BLaER1 treated with 17β-estradiol and CSF1 and Interleukin-3, amounts not matched to agents 10 nM and 100 nM (cell line): Measurements from ENCODE around the gene LDLRAD2.
A peak's percentile ranks its signal among the peaks of the same experiment; 100 is the strongest.
"Not testable (repeated sequence)": the region's sequence is repeated elsewhere in the genome, so short reads cannot be mapped to it uniquely, and the experiment has no call there.

Source experiments
- H3K27ac ChIP-seq, 11 experiments: shearing (Covaris generic); formaldehyde crosslinking; 2 replicates each; pipeline ENCODE4 v1.8.1; 2022
- H3K27me3 ChIP-seq, 11 experiments: shearing (Covaris generic); formaldehyde crosslinking; 2 replicates each; pipeline ENCODE4 v1.8.1; 2022
- H3K36me3 ChIP-seq, 11 experiments: shearing (Covaris generic); formaldehyde crosslinking; 2 replicates each; pipeline ENCODE4 v1.8.1; 2022
- H3K4me1 ChIP-seq, 10 experiments: shearing (Covaris generic); formaldehyde crosslinking; 2 replicates each; pipeline ENCODE4 v1.8.1; 2022
- H3K4me2 ChIP-seq, 11 experiments: shearing (Covaris generic); formaldehyde crosslinking; 2 replicates each; pipeline ENCODE4 v1.8.1; 2022
- H3K4me3 ChIP-seq, 10 experiments: shearing (Covaris generic); formaldehyde crosslinking; 2 replicates each; pipeline ENCODE4 v1.8.1; 2022
- H3K9ac ChIP-seq, 11 experiments: shearing (Covaris generic); formaldehyde crosslinking; 2 replicates each; pipeline ENCODE4 v1.8.1; 2022
- H3K9me3 ChIP-seq, 11 experiments: shearing (Covaris generic); formaldehyde crosslinking; replicated peaks in 1 of 11; 2 replicates each; pipeline ENCODE4 v1.8.1; 2022
- H4K20me1 ChIP-seq, 11 experiments: shearing (Covaris generic); formaldehyde crosslinking; 2 replicates each; pipeline ENCODE4 v1.8.1; 2022
- Cebpa-rat ChIP-seq, 11 experiments: shearing (Covaris generic); IDR thresholded peaks; 2 replicates each; pipeline ENCODE4 v1.8.1; 2022

Gene LDLRAD2

GRCh38 chr1:21811875-21812305, at the start of gene LDLRAD2:
LDLRAD2 (plus strand) TSS chr1:21812265; CDS start chr1:21812452, 187 bp downstream.
- Histone ChIP-seq H3K36me3 (no peaks in the 10 kb centered on the region), H3K27ac (peak within 1 kb of the TSS in 9 of 11 experiments; percentile 2 to 55 (median 33); a peak in 10 of 22 replicates), H3K27me3 (no peaks in the 10 kb centered on the region), H3K4me3 (no peak within 1 kb of the TSS), H3K4me2 (peak within 1 kb of the TSS; percentile 46 to 94 (median 66)), H3K4me1 (peaks cover 38 to 60% (median 53%) of the 10 kb centered on the region in 10 experiments), H3K9me3 (no peaks in the 10 kb centered on the region), H4K20me1 (no peaks in the 10 kb centered on the region), H3K9ac (peak within 1 kb of the TSS in 3 of 11 experiments; percentile 7 to 21 (median 10); a peak in 3 of 22 replicates)
- TF ChIP-seq Cebpa-rat (IDR thresholded peaks at IDR 0.05): no peak

- Histone ChIP-seq H3K4me3 (peak overlapping the region in 1 of 10 experiments; percentile 11; a peak in 1 of 20 replicates), H3K9ac (peak overlapping the region in 10 of 11 experiments; percentile 1 to 71 (median 64); a peak in 15 of 22 replicates), H3K9me3 (peaks cover 0 to 8% (median 0%) of the 10 kb centered on the region in 11 experiments; a peak in 2 of 22 replicates), H4K20me1 (peaks cover 0 to 96% (median 6%) of the 10 kb centered on the region in 11 experiments; a peak in 11 of 22 replicates), H3K4me2 (peak overlapping the region; percentile 72 to 94 (median 85)), H3K27me3 (no peaks in the 10 kb centered on the region), H3K4me1 (peaks cover 76 to 100% (median 98%) of the 10 kb centered on the region in 10 experiments), H3K36me3 (peaks cover 0 to 24% (median 0%) of the 10 kb centered on the region in 11 experiments; a peak in 5 of 22 replicates), H3K27ac (peak overlapping the region in 10 of 11 experiments; percentile 57 to 91 (median 82); a peak in 20 of 22 replicates)
- no peak for TF ChIP-seq Cebpa-rat (IDR thresholded peaks at IDR 0.05)
Observed at GRCh38 chr1:21763236-21763635, 48.8 kb upstream of the LDLRAD2 start.

GRCh38 chr1:21763694-21764419, 48.2 kb upstream of the LDLRAD2 start:
- H3K9ac ChIP-seq: peak overlapping the region; percentile 1 to 71 (median 62); a peak in 18 of 22 replicates
- peaks cover 0 to 21% (median 0%) of the 10 kb centered on the region in 11 experiments; a peak in 6 of 22 replicates for H3K36me3 ChIP-seq
- H3K4me3 ChIP-seq: peak overlapping the region in 6 of 10 experiments; percentile 7 to 53 (median 33); a peak in 8 of 20 replicates
- H3K9me3 ChIP-seq: peaks cover 0 to 8% (median 0%) of the 10 kb centered on the region in 11 experiments; a peak in 2 of 22 replicates
- peaks cover 0 to 96% (median 0%) of the 10 kb centered on the region in 11 experiments; a peak in 10 of 22 replicates for H4K20me1 ChIP-seq
- peak overlapping the region in 10 of 11 experiments; percentile 57 to 91 (median 82); a peak in 20 of 22 replicates for H3K27ac ChIP-seq
- peak overlapping the region; percentile 72 to 94 (median 85) for H3K4me2 ChIP-seq
- H3K27me3 ChIP-seq: no peaks in the 10 kb centered on the region
- peaks cover 76 to 100% (median 98%) of the 10 kb centered on the region in 10 experiments for H3K4me1 ChIP-seq
- no peak for TF ChIP-seq Cebpa-rat (IDR thresholded peaks at IDR 0.05)

- peak overlapping the region in 10 of 11 experiments; percentile 11 to 71 (median 62); a peak in 17 of 22 replicates for H3K9ac ChIP-seq
- peaks cover 0 to 95% (median 0%) of the 10 kb centered on the region in 11 experiments; a peak in 10 of 22 replicates for H4K20me1 ChIP-seq
- H3K4me1 ChIP-seq: peaks cover 70 to 100% (median 99%) of the 10 kb centered on the region in 10 experiments
- peaks cover 0 to 30% (median 7%) of the 10 kb centered on the region in 11 experiments; a peak in 13 of 22 replicates for H3K36me3 ChIP-seq
- peak overlapping the region in 1 of 10 experiments; percentile 35; a peak in 1 of 20 replicates for H3K4me3 ChIP-seq
- TF ChIP-seq Cebpa-rat (IDR thresholded peaks at IDR 0.05): no peak
- peak overlapping the region; percentile 7 to 91 (median 82); a peak in 21 of 22 replicates for H3K27ac ChIP-seq
- H3K4me2 ChIP-seq: peak overlapping the region; percentile 72 to 94 (median 85)
- H3K9me3 ChIP-seq: peaks cover 0 to 8% (median 0%) of the 10 kb centered on the region in 11 experiments; a peak in 2 of 22 replicates
- H3K27me3 ChIP-seq: no peaks in the 10 kb centered on the region
Observed at GRCh38 chr1:21764615-21765423, 47.2 kb upstream of the LDLRAD2 start.

- peaks cover 0 to 7% (median 0%) of the 10 kb centered on the region in 11 experiments; a peak in 2 of 22 replicates for H3K9me3 ChIP-seq
- peaks cover 58 to 100% (median 98%) of the 10 kb centered on the region in 10 experiments for H3K4me1 ChIP-seq
- H3K36me3 ChIP-seq: peaks cover 0 to 35% (median 18%) of the 10 kb centered on the region in 11 experiments; a peak in 14 of 22 replicates
- no peak overlapping the region; a peak in 1 of 20 replicates for H3K4me3 ChIP-seq
- H4K20me1 ChIP-seq: peaks cover 0 to 94% (median 0%) of the 10 kb centered on the region in 11 experiments; a peak in 10 of 22 replicates
- peak overlapping the region; percentile 62 to 94 (median 85); a peak in 20 of 22 replicates for H3K4me2 ChIP-seq
- H3K27ac ChIP-seq: peak overlapping the region in 10 of 11 experiments; percentile 57 to 91 (median 82); a peak in 19 of 22 replicates
- H3K27me3 ChIP-seq: no peaks in the 10 kb centered on the region
- peak overlapping the region in 3 of 11 experiments; percentile 62 to 71 (median 66); a peak in 6 of 22 replicates for H3K9ac ChIP-seq
- no peak for TF ChIP-seq Cebpa-rat (IDR thresholded peaks at IDR 0.05)
Observed at GRCh38 chr1:21766210-21766609, 45.9 kb upstream of the LDLRAD2 start.

GRCh38 chr1:21767106-21767505, 45.0 kb upstream of the LDLRAD2 start:
- peak in 4 of 11 experiments; percentile 20 to 54 (median 36); a peak in 2 of 22 replicates for TF ChIP-seq Cebpa-rat (IDR thresholded peaks at IDR 0.05)
- not testable (repeated sequence) for H3K4me3 ChIP-seq, H3K27me3 ChIP-seq, H3K9me3 ChIP-seq
- Histone ChIP-seq H3K36me3 (peaks cover 0 to 36% (median 18%) of the 10 kb centered on the region in 11 experiments; a peak in 14 of 22 replicates), H3K27ac (peak overlapping the region in 10 of 11 experiments; percentile 57 to 91 (median 82); a peak in 19 of 22 replicates), H3K4me1 (peaks cover 49 to 99% (median 97%) of the 10 kb centered on the region in 10 experiments), H4K20me1 (peaks cover 0 to 91% (median 5%) of the 10 kb centered on the region in 11 experiments; a peak in 10 of 22 replicates), H3K4me2 (peak overlapping the region in 10 of 11 experiments; percentile 4 to 94 (median 84); a peak in 16 of 22 replicates), H3K9ac (peak overlapping the region in 6 of 11 experiments; percentile 28 to 71 (median 56); a peak in 9 of 22 replicates)

- H3K27me3 ChIP-seq: no peaks in the 10 kb centered on the region
- no peak overlapping the region for H3K4me3 ChIP-seq
- H3K27ac ChIP-seq: peak overlapping the region in 9 of 11 experiments; percentile 27 to 91 (median 82); a peak in 15 of 22 replicates
- H3K4me2 ChIP-seq: peak overlapping the region in 6 of 11 experiments; percentile 73 to 94 (median 88); a peak in 12 of 22 replicates
- peaks cover 0 to 56% (median 22%) of the 10 kb centered on the region in 11 experiments; a peak in 17 of 22 replicates for H3K36me3 ChIP-seq
- no peak for TF ChIP-seq Cebpa-rat (IDR thresholded peaks at IDR 0.05)
- H3K9ac ChIP-seq: peak overlapping the region in 2 of 11 experiments; percentile 17 to 72; a peak in 4 of 22 replicates
- H3K4me1 ChIP-seq: peaks cover 39 to 99% (median 96%) of the 10 kb centered on the region in 10 experiments
- H4K20me1 ChIP-seq: peaks cover 0 to 95% (median 16%) of the 10 kb centered on the region in 11 experiments; a peak in 13 of 22 replicates
- H3K9me3 ChIP-seq: peaks cover 0 to 10% (median 7%) of the 10 kb centered on the region in 11 experiments; a peak in 9 of 22 replicates
Observed at GRCh38 chr1:21770201-21770600, 41.9 kb upstream of the LDLRAD2 start.

- H3K36me3 ChIP-seq: peaks cover 0 to 59% (median 24%) of the 10 kb centered on the region in 11 experiments; a peak in 17 of 22 replicates
- H3K4me1 ChIP-seq: peaks cover 39 to 99% (median 96%) of the 10 kb centered on the region in 10 experiments
- H3K9ac ChIP-seq: peak overlapping the region in 2 of 11 experiments; percentile 17 to 38; a peak in 4 of 22 replicates
- H3K27me3 ChIP-seq, H3K9me3 ChIP-seq, H3K4me3 ChIP-seq: not testable (repeated sequence)
- peaks cover 0 to 95% (median 17%) of the 10 kb centered on the region in 11 experiments; a peak in 14 of 22 replicates for H4K20me1 ChIP-seq
- peak overlapping the region in 9 of 11 experiments; percentile 27 to 91 (median 82); a peak in 15 of 22 replicates for H3K27ac ChIP-seq
- peak overlapping the region in 8 of 11 experiments; percentile 31 to 93 (median 76); a peak in 13 of 22 replicates for H3K4me2 ChIP-seq
Observed at GRCh38 chr1:21770602-21771001, 41.5 kb upstream of the LDLRAD2 start.
